ENCODE results near the gene FOXC2.
"Not testable (repeated sequence)": the region's sequence is repeated elsewhere in the genome, so short reads cannot be mapped to it uniquely, and the experiment has no call there.

Gene FOXC2

DNA sequence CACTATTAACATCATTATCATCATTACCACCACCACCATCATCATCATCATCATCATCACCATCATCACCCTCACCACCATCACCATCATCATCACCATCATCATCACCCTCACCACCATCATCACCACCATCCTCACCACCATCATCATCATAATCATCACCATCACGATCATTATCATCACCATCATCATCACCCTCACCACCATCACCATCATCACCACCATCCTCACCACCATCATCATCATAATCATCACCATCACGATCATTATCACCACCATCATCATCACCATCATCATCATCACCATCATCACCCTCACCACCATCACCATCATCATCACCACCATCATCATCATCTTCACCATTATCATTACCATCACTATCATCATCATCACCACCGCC, 21.3 kb downstream of the FOXC2 start:
- not testable (repeated sequence) for DNase-seq (ENCODE audit: low spot score)

DNA sequence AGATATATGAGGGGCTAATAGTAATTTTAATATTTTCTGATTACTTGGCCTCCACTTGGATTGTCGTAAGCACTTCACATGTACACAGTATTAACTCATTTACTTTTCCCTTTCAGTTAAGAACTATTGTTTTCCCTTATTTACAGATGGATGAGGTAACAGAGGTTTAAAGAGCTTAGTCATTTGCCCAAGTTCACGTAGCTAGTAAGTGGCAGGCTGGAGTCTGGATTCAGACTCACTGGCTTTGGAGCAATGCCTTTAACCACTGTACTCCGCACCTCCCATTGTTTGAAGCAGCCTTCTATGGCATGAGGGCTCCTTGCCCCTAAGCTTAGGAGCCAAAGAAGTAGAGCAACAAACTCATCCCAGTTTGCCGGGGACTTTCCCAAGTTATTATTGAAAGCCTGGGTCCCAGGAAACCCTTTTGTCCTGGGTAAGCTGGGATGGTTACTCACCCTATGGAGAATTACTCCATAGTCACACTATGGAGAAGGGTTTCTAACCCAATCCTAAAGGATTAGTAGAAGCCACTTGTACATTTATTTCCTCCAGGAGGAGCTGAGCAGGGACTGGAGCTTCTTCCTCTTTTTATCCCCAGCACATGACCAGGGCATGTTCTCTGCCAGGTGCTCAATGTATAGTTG, 24.0 kb downstream of the FOXC2 start:
- DNase-seq (ENCODE audit: low spot score): no peak

DNA sequence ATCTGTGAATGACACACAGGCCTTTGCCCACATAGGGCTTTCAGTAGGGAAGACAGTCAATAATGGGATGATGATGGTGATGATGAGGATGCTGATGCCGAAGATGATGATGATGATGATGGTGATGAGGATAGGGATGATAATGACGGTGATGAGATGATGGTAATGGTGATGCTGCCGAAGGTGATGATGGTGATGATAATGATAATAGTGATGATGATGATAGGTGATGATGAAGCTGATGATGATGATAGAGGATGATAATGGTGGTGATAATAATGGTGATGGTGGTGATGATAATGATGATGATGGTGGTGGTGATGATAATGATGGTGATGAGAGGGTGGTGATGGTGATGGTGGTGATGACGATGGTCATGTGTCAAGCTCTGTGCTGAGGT, 24.6 kb downstream of the FOXC2 start:
- DNase-seq (ENCODE audit: low spot score): no peak

DNA sequence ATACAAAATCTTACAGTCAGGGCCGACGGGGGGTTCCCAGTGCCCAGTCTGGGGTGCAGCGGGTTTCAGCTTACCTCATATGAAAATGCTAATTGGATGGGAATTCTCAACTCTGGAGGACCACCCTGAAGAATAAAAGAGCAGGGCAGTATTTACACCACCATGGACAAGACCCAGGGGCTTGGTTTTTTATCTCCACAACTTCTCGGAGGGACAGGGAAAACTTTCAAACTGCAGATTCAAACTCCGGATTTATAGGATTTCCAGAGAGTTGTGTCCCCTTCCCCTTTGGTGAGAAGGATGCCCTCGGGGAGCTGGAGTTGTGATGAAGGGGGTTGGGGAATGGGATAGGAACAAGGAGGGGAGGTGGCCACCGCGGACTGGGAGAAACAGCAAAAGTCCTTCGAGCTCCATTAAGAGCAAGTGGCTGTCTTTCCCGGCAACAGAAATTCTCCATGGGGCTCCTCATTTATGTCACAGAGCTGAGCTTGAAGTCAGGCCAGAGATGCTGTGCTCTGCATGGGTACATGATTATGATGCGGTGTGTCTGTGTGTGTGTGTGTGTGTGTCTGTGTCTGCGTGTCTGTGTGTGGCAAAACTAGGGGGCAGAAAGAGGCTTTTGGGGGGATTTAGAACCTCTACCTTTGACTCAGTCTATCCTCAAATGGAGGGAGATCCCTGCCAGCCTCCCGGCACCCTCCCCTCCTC, 27.4 kb downstream of the FOXC2 start:
- DNase-seq (ENCODE audit: low spot score): no peak

DNA sequence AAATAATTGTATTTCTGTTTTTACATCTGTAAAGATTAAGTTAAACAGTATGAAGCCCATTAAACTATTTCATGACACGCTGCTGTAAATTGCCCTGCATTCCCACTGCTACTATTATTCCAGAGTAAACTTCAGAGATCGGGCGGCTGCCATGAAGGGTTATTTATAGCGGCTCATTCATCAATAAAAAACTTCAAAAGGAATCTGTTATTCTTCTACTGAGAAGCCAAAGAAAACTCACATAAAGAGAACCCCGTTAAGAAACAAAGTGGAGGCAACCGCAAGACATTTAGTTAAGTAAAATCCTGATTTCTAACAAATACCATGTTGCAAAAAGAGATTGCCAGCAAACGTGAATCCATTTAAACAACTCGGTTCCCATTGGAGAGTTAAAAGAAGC, 28.1 kb downstream of the FOXC2 start:
- no peak for DNase-seq (ENCODE audit: low spot score)

DNA sequence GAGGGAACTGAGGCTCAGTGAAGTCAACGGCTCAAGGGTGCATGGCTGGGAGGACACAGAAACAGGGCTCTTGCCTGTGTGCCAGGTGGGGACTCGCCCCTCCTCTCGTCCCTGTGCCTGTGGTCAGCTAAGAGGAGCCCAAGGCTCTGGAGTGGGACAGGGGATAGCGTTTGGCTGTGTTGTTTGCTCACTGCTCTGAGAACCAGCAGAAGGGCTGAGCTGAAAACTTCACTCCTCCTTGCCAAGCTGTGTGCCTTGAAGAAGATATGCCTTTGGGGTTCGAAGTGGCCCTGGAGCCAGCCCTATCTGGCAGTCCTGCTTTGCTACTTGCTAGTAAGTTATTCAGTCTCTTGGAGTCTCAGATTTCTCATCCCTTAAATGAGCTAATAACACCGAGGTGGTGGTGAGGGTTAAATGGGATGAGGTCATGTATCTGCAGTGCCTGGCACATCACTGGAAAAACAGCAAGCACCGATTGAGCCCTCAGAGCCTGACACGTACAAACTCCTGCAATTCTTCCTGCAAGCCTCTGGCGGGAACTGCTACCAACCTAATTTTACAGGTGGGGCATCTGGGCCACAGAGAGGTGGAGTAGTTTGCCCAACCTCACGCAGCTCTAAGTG, 29.5 kb downstream of the FOXC2 start:
- no peak for DNase-seq (ENCODE audit: low spot score)

DNA sequence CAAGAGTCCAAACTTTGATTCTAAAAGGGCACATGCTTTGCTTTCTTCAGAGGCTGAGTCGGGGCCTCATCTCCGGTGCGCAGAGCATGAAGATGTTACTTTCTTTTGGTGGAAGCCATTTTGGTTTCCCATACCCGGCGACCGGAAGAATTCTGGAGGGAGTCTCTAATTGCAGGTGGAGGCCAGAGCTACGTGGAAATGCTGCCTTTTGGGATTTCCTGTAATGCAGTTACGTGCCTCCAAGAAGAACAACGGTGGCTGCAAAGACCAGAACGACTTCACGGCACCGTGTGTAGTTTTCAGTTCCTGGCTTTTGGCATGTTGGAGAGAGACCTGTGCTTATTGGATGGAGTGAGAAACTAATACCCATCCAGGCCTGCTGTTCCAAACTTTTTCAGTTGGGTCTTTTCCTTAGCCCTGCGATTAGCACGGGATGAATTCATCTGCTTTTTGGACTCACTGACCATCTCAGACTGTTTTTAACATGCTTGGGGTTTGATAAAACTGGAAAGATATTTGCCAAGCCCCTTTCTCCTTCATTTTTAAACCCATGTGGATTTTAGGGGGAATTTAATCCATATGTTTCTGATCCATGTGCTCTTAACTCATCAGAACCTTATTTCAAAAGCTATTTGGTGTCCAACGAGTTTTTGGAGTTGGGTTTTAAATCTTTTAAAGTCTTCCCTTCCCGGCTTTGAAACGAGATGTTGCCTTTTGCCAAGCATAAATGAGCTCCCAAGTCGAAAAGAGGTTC, 30.7 kb downstream of the FOXC2 start:
- DNase-seq (ENCODE audit: low spot score): no peak

DNA sequence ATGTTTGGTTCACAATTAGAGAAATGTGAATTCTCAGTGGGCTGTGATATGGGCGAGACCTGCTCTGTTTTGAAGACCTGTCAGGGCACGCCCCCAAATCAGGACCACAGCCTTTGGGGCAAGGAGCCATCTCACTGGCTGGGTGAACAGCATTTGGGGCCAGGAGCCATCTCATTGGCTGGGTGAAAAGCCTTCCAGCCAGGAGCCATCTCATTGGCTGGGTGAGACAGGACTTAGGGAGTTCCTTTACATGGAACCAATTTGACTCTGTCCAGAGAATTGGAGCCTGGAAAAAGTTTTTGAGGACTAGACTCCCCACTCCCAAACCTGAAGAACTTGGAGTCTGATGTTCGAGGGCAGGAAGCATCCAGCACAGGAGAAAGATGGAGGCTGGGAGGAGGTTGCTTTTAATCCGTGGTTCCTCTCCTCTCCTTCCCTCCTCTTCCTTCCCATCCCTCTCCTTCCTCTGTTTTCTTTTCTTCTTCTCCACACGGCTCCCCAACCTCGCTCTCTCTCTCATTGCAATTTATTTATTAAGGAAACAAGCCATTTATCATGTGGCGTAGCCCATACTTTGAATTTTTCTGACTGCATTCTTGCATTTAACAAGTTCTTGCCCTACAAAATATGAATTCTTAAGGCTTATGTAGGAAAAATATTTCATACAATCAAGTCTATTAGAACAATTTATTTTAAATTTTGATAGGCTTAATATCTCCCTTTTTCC, 31.4 kb downstream of the FOXC2 start:
- no peak for DNase-seq (ENCODE audit: low spot score)

DNA sequence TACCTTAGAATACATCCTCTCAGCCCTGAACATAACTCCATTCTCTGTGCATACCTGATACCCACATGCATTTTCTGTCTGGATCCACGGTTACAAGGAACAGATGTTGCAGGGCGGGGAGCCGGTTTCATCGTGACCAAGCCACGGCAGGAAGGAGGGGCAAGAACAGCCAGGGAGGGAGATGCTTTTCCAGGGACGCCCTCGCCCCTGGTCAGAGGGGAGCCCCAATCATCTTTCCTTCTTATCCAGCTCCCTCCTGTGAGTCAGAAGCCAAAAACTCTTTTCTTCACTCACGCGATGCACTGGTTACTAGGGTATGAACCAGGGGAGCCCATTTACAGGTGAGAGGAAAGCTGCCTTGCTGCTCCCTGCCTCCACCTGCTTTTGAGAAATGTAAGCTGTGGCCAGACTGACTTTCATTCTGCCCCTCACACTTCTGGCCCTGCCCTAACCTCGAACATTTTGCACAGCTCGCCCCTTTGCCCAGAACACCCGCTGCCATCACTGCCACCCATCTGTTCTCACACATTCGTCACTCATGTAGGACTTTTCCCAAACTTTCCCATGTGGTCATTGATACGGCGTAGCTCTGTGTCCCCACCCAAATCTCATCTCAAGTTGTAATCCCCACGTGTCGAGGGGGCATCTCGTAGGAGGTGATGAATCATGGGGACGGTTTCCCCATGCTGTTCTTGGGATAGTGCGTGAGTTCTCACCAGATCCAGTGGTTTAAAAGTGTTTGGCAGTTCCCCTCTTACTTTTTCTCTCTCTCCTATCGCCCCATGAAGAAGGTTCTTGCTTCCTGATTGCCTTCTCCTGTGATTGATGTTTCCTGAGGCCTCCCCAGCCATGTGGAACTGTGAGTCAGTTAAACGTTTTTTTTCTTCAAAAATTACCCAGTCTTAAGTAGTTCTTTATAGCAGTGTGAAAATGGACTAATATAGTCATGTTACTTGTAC, 32.3 kb downstream of the FOXC2 start:
- no peak for DNase-seq (ENCODE audit: low spot score)

DNA sequence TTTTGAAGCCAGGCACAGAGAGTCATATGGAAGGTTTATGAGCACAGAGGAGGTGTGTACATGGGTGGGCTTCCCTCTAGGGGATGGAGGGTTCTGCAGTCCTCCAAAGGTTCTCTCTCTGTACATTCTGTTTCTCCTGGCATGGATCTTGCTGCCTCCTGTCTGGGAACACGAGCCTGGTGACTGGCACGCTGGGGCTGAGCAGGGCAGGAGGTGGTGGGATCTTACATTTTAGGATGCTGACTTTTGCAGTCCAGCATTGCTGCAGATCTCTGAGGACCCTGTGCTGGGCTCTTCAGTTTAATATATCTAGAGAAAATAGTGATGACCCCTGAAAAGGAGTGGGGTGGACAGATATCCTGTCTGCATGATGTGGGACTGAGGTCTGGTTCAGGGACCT, 34.7 kb downstream of the FOXC2 start:
- no peak for DNase-seq (ENCODE audit: low spot score)

DNA sequence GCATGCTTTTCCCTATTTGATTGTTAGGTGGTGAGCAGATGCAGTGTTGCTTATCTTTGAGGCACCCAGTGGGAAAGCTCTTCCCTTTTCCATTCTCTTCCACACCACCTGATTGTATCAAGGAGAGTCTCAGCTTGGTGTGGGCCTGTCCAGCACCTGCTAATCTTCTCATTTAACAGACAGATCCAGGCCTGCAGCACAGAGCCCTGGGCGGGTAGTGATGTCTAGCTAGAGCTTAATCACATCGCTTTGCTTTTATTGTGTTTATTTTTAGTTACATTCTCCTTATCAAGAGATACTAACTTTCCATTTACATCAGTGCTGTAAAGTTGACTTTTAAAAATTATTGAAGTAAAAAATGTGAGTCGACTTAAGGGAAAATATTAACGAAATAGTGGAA, 35.9 kb downstream of the FOXC2 start:
- no peak for DNase-seq (ENCODE audit: low spot score)

DNA sequence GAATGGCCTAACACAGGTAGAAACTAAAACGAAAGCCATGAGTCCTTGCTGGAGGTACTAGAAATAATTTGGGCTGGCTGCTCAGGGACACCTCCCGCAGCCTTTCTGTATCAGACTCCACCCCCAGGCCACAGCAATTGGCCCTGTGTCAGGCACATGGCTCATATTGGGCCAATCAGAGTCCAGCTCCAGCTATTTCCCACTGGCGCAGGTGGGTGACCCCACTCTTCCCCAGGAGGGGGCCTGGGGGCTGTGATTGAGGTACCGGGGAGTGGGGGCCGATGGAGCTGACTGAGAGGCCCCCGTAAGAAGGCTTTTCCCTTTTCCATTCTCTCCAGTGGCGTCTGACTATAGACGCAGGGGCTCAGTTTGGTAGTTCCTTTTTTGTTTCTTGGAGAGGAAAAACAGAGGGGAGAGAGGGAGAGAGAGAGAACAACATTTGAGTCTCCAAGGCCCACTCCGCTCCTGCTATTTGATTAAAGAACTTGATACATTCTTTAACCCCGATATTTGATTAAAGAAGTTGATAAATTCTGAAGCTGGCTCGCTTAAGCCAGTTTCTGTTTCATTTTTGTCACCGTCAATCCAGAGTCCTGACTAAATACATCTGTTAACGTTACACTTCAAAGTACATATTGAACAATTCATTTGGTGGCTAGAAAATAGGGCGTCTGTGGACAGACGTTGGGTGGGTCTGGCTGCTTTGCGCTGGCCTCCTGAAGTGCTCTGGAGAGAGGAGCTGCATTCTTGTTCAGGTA, 38.0 kb downstream of the FOXC2 start:
- no peak for DNase-seq (ENCODE audit: low spot score)

DNA sequence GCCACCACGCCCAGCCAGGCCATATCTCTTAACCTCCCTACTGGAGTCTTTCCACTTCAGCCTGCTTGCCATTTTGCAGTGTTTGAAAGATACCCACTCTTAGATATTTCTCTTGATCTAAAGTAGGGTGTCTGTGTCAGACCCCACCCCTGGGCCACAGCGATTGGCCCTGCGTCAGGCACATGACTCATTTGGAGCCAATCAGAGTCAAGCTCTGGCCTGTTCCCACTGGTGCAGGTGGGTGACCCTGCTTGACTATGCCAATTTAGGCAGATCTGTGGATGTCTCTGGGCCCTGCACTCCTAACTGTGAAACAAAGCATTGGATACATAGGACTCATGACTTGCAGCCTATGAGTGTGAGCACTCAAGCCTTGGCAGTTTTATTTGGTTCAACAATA, 39.3 kb downstream of the FOXC2 start:
- no peak for DNase-seq (ENCODE audit: low spot score)

DNA sequence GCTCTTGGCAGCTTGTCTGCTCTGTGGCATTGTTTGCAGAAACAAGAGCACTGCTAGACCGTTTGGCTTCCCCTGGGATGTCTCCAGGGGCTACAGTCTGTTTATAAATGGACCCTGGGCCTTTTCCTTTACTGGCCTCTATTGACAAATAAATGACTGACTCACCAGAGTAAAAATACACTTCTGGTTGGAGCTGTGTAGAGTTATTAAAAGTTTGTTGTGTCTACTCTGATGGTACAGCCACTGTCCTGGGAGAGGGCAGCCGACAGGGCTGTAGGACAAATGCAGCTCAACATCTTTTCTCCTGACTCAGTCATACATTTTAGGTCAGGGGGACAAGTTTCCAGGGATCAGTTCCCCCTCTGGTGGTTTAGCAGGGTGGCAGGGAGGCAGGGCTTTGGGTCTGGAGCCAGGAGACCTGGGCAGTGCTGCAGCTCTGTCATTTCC, 41.7 kb downstream of the FOXC2 start:
- no peak for DNase-seq (ENCODE audit: low spot score)

DNA sequence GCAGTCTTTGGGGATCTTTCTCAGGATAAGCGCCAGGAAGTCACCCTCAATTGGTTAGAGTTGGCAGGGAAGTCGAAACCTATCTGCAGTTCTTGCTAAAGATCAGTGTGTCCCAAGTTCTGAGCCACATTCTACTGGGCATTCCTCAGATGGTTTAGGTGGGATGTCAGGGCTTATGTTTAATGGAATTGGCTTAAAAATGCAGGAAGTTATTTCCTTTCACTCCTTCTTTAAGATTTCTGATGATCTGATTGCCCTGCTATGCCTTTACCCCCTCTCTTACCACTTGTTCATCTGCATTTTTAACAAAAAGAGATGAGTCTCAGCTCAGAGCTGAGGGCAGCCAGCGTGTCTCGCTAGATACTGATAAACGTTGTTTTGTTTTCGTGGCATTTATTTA, 42.5 kb downstream of the FOXC2 start:
- no peak for DNase-seq (ENCODE audit: low spot score)

DNA sequence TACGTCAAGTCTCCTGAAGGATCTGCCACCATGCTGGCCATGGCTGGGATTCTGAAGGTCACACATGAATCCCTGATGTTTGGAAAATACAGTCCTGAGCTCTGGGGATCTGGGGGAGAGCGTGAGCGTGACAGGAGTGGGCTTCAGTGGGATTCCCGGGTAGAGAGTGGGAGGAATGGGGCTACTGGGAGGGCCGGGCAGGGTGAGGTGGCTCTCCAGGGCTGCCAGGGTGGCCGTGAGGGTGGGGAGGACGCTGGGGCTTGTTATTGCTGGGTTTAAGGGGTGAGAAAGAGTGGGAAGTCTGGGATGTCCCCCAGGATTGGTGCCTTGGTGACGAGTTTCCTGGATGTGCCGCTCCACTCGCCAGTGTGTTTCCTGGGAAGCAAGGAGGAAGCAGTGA, 43.0 kb downstream of the FOXC2 start:
- DNase-seq (ENCODE audit: low spot score): no peak

DNA sequence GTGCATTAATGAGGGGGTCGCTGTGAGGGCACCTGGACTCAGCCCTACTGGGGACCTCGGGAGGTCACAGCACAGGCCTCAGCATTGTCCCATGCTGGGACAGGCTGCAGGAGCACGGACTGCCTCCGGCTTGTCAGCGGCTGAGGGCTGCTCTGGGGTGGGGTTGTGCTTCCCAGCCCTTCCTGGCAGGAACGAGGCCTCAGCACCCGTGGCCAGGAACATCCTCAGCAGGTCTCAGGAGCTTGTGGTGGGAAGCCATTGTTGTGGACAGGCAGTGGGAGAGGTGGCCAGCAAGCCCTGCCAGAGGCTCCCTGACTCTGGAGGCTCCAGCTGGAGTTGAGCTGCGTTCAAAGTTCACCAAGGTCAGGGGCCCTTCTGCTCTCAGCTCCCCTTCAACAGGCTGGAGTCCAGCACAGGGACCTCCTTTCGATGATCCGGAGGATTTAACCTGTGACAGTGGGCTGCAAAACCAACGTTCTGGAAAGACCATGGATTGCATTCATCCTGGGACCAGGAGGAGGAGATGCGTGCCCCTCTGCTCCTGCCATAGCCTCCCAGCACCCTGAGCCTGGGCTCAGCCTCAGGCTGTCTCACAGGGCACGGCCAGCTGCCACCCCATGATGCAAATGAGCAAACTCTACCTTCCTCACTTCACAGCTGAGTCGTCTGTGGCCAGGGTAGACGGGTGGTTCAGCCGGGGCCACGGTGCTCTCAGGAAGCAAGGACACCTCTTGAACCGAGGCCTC, 44.3 kb downstream of the FOXC2 start:
- DNase-seq (ENCODE audit: low spot score): no peak

DNA sequence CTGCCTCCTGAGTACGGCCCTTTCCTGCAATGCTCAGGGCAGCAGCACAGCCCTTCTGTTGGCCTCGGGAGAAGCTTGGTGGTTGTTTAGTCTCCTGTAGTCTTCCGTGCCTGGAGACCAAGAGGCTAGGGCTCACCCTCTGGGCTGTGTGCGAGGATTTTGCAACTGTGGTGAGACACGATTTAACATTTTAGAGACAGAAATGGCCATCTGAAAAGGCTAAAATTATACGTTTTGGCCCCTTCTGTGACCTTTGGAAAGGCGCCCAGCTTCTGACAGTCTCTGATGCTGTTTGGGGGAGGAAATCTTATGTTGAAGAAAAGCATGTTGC, 44.9 kb downstream of the FOXC2 start:
- DNase-seq (ENCODE audit: low spot score): no peak

DNA sequence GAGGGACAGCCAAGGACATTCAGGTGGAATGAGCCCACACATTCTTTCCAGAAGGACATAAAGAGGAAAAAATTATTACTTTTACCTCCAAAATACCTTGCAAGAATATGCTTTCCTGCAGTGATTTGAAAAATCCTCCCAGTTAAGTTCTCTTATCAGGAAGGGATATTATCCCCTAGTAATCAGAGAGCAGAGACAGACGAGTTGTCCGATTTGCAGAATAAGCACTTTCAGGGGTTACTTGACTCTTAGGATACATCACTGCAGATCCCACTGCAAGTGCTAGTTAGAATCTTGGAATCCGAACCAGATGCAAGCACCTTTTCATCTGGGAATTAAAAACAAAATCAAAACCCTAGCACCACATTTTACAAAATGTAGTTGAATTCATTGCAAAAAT, 45.3 kb downstream of the FOXC2 start:
- no peak for DNase-seq (ENCODE audit: low spot score)

DNA sequence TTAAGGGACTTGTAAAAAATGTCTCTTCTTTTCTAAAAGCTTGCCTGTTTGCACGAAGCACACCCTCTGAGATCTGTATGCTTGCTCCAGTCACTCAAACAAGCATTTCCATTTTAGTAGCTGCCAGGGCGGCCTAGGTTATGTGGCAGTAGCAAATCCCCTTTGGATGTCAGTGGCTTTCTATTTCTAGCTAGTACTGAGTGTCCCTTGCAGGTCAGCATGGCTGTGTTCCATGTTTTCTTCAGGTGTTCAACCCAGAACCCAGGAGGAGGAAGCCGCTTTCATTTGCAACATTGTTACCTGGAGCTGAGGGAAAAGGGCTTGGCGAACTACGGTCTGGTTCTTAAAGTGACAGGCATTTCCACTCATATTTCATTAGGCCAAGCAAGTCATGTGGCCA, 48.1 kb downstream of the FOXC2 start:
- DNase-seq (ENCODE audit: low spot score): no peak
